SK-N-MC (cell line): ENCODE measurements around the gene FHOD3.

Source experiments
- EZH2 ChIP-seq: fragments of 200-600 bp; sonication (generic); IDR thresholded peaks from one replicate; pipeline ENCODE4 v1.6.1; 2017; ENCODE audit warnings: antibody characterized with exemption
- POLR2AphosphoS5 ChIP-seq: IDR thresholded peaks from 2 replicates; pipeline ENCODE4 v1.6.1; 2012; ENCODE audit warnings: mild to moderate bottlenecking, low read depth, low read length, borderline replicate concordance

GRCh38 chr18:36389811-36390581 is 92.5 kb downstream of the FHOD3 start:
- TF ChIP-seq POLR2AphosphoS5 (no peak), EZH2 (no peak)
